Epithelial cell of proximal tubule (primary cell): Measurements from ENCODE around the gene ABCC11. TPM values are rescaled to one million over a fixed set of nuclear protein-coding genes. Genes with fewer than 3 reads are reported as not detected.

Experiments used
- DNase-seq: peaks from one replicate; pipeline ENCODE4 v3.0.0-alpha.2; 2011; ENCODE audit warnings: low read depth
- H3K4me3 ChIP-seq: 2 replicates; pipeline ENCODE4 v1.5.1; 2011; ENCODE audit warnings: low read depth, mild to moderate bottlenecking, low read length
- CTCF ChIP-seq: conservative IDR thresholded peaks from 2 replicates; pipeline ENCODE4 v1.5.1; 2012; ENCODE audit warnings: low read depth, mild to moderate bottlenecking, low read length
- total RNA-seq: library from RNA; depleted of rRNA; stranded (reverse); fragments of >200 nt; gene quantifications from 2 replicates; pipeline ENCODE4 v1.2.3, GENCODE V29; 2015

The ABCC11 gene
- total RNA-seq, 1 donor from 2014 or later, result not detected

- no peak overlapping the region for H3K4me3 ChIP-seq
- no peak for TF ChIP-seq CTCF
- peak; percentile 15 for DNase-seq
These were observed 43.1 kb downstream of the ABCC11 start for GRCh38 chr16:48203974-48204824.

GRCh38 chr16:48201515-48202201 lies 45.7 kb downstream of the ABCC11 start:
- H3K4me3 ChIP-seq, result no peak overlapping the region
- DNase-seq, result no peak
- TF ChIP-seq CTCF, result no peak

- DNase-seq, result no peak
- H3K4me3 ChIP-seq, result no peak overlapping the region
- no peak for TF ChIP-seq CTCF
These were observed 50.0 kb downstream of the ABCC11 start for GRCh38 chr16:48197294-48197693.

- no peak for TF ChIP-seq CTCF
- no peak overlapping the region for H3K4me3 ChIP-seq
- DNase-seq, result peak; percentile 29
These were observed 52.3 kb downstream of the ABCC11 start for GRCh38 chr16:48194828-48195556.

- no peak for DNase-seq
- H3K4me3 ChIP-seq, result no peak overlapping the region
- no peak for TF ChIP-seq CTCF
These were observed 53.5 kb downstream of the ABCC11 start for GRCh38 chr16:48193846-48194245.

GRCh38 chr16:48188449-48189102 lies 58.8 kb downstream of the ABCC11 start:
- no peak overlapping the region for H3K4me3 ChIP-seq
- no peak for TF ChIP-seq CTCF
- DNase-seq, result peak; percentile 25
